ENCODE data around the gene MSX2. TPM values are rescaled to one million over a fixed set of nuclear protein-coding genes. Genes with fewer than 3 reads are reported as not detected.
"Not testable (repeated sequence)": the region's sequence is repeated elsewhere in the genome, so short reads cannot be mapped to it uniquely, and the experiment has no call there.

Gene MSX2
- total RNA-seq, 1 donor from 2014 or later = 0.13 TPM

GRCh38 chr5:174733091-174733690 is 8.8 kb downstream of the MSX2 start:
- no peak for DNase-seq (ENCODE audit: low read depth in 2 of 2)

GRCh38 chr5:174733836-174734235 is 9.5 kb downstream of the MSX2 start:
- DNase-seq (ENCODE audit: low read depth in 2 of 2) = no peak

GRCh38 chr5:174734571-174735497 is 10.5 kb downstream of the MSX2 start:
- no peak for DNase-seq (ENCODE audit: low read depth in 2 of 2)

GRCh38 chr5:174735498-174736330 is 11.3 kb downstream of the MSX2 start:
- DNase-seq (ENCODE audit: low read depth in 2 of 2) = no peak

GRCh38 chr5:174736331-174736721 is 11.9 kb downstream of the MSX2 start:
- no peak for DNase-seq (ENCODE audit: low read depth in 2 of 2)

- no peak for DNase-seq (ENCODE audit: low read depth in 2 of 2)
Observed at GRCh38 chr5:174736777-174737176, 12.4 kb downstream of the MSX2 start.

- DNase-seq (ENCODE audit: low read depth in 2 of 2) = no peak
Observed at GRCh38 chr5:174737330-174737729, 12.9 kb downstream of the MSX2 start.

- no peak for DNase-seq (ENCODE audit: low read depth in 2 of 2)
Observed at GRCh38 chr5:174741352-174741751, 17.0 kb downstream of the MSX2 start.

GRCh38 chr5:174744896-174745295 is 20.5 kb downstream of the MSX2 start:
- no peak for DNase-seq (ENCODE audit: low read depth in 2 of 2)

GRCh38 chr5:174745590-174746103 is 21.3 kb downstream of the MSX2 start:
- DNase-seq (ENCODE audit: low read depth in 2 of 2) = no peak

- DNase-seq (ENCODE audit: low read depth in 2 of 2) = no peak
Observed at GRCh38 chr5:174750711-174751110, 26.3 kb downstream of the MSX2 start.

GRCh38 chr5:174751154-174752000 is 27.0 kb downstream of the MSX2 start:
- no peak for DNase-seq (ENCODE audit: low read depth in 2 of 2)

GRCh38 chr5:174752121-174752520 is 27.7 kb downstream of the MSX2 start:
- no peak for DNase-seq (ENCODE audit: low read depth in 2 of 2)

GRCh38 chr5:174755106-174755505 is 30.7 kb downstream of the MSX2 start:
- no peak for DNase-seq (ENCODE audit: low read depth in 2 of 2)

GRCh38 chr5:174759091-174759490 is 34.7 kb downstream of the MSX2 start:
- DNase-seq (ENCODE audit: low read depth in 2 of 2) = no peak

GRCh38 chr5:174760721-174761120 is 36.3 kb downstream of the MSX2 start:
- no peak for DNase-seq (ENCODE audit: low read depth in 2 of 2)

- DNase-seq (ENCODE audit: low read depth in 2 of 2) = not testable (repeated sequence)
Observed at GRCh38 chr5:174761341-174761740, 37.0 kb downstream of the MSX2 start.

GRCh38 chr5:174764309-174764708 is 39.9 kb downstream of the MSX2 start:
- no peak for DNase-seq (ENCODE audit: low read depth in 2 of 2)

GRCh38 chr5:174765540-174765939 is 41.2 kb downstream of the MSX2 start:
- no peak for DNase-seq (ENCODE audit: low read depth in 2 of 2)

GRCh38 chr5:174767670-174768069 is 43.3 kb downstream of the MSX2 start:
- no peak for DNase-seq (ENCODE audit: low read depth in 2 of 2)

GRCh38 chr5:174769005-174769404 is 44.6 kb downstream of the MSX2 start:
- no peak for DNase-seq (ENCODE audit: low read depth in 2 of 2)

Data from dermis microvascular lymphatic vessel endothelial cell (primary cell).